SJCRH30 (cell line): Measurements from ENCODE around the gene TEX48. TPM values are rescaled to one million over a fixed set of nuclear protein-coding genes. Genes with fewer than 3 reads are reported as not detected.

ENCODE experiments used
- DNase-seq, 2 experiments: peaks; one replicate each; pipeline ENCODE4 v3.0.0-alpha.2; 2015 to 2020
- H3K27ac ChIP-seq: fragments of 250-450 bp; sonication (Bioruptor Pico); 2 replicates; pipeline ENCODE4 v1.5.1; 2020; ENCODE audit warnings: mild to moderate bottlenecking, moderate library complexity
- H3K27me3 ChIP-seq: fragments of 250-450 bp; sonication (Bioruptor Pico); 2 replicates; pipeline ENCODE4 v1.5.1; 2020; ENCODE audit warnings: mild to moderate bottlenecking, moderate library complexity
- H3K36me3 ChIP-seq: fragments of 250-450 bp; sonication (Bioruptor Pico); 2 replicates; pipeline ENCODE4 v1.5.1; 2020; ENCODE audit warnings: mild to moderate bottlenecking, moderate library complexity
- H3K4me1 ChIP-seq: fragments of 250-450 bp; sonication (Bioruptor Pico); 2 replicates; pipeline ENCODE4 v1.5.1; 2020; ENCODE audit warnings: mild to moderate bottlenecking, moderate library complexity
- H3K4me3 ChIP-seq: fragments of 250-450 bp; sonication (Bioruptor Pico); 2 replicates; pipeline ENCODE4 v1.5.1; 2020; ENCODE audit warnings: mild to moderate bottlenecking, moderate library complexity
- H3K9me3 ChIP-seq: fragments of 250-450 bp; sonication (Bioruptor Pico); replicated peaks from 2 replicates; pipeline ENCODE4 v1.5.1; 2020; ENCODE audit warnings: mild to moderate bottlenecking, moderate library complexity
- total RNA-seq: library from RNA; depleted of rRNA; stranded (reverse); fragments of >200 nt; shearing (Covaris generic); gene quantifications from 2 replicates; pipeline ENCODE4 v1.2.3, GENCODE V29; 2014

The TEX48 gene
- total RNA-seq, 1 experiment from 2014 or later, result not detected

- DNase-seq, result no peak
- no peak overlapping the region for H3K4me3 ChIP-seq
- no peak overlapping the region for H3K27ac ChIP-seq
- H3K4me1 ChIP-seq, result no peaks in the 10 kb centered on the region
- H3K27me3 ChIP-seq, result no peaks in the 10 kb centered on the region
- no peaks in the 10 kb centered on the region for H3K36me3 ChIP-seq
- peaks cover 4% of the 10 kb centered on the region; the same call in 1 of the 2 replicates for H3K9me3 ChIP-seq
Measured at GRCh38 chr9:114666401-114666800, 15.6 kb downstream of the TEX48 start.

GRCh38 chr9:114664181-114664580 is 17.8 kb downstream of the TEX48 start:
- Histone ChIP-seq H3K36me3 (no peaks in the 10 kb centered on the region), H3K27me3 (no peaks in the 10 kb centered on the region), H3K27ac (no peak overlapping the region), H3K4me3 (no peak overlapping the region), H3K9me3 (no peaks in the 10 kb centered on the region), H3K4me1 (no peaks in the 10 kb centered on the region)
- no peak for DNase-seq

- DNase-seq, result peak; percentile 60 to 79
- H3K27me3 ChIP-seq, result no peaks in the 10 kb centered on the region
- H3K36me3 ChIP-seq, result no peaks in the 10 kb centered on the region
- H3K4me3 ChIP-seq, result no peak overlapping the region
- no peaks in the 10 kb centered on the region for H3K9me3 ChIP-seq
- H3K27ac ChIP-seq, result no peak overlapping the region
- no peaks in the 10 kb centered on the region for H3K4me1 ChIP-seq
Measured at GRCh38 chr9:114662081-114662989, 19.7 kb downstream of the TEX48 start.

GRCh38 chr9:114657705-114658104 is 24.3 kb downstream of the TEX48 start, which contains the start of gene TEX53:
TSS of gene TEX53 (minus strand) at chr9:114657805. CDS start at chr9:114657774, 31 bp downstream.
- DNase-seq, result no peak
- Histone ChIP-seq H3K36me3 (no peaks in the 10 kb centered on the region), H3K27me3 (no peaks in the 10 kb centered on the region), H3K9me3 (no peaks in the 10 kb centered on the region), H3K4me1 (no peaks in the 10 kb centered on the region), H3K27ac (no peak within 1 kb of the TSS), H3K4me3 (no peak within 1 kb of the TSS)

- Histone ChIP-seq H3K27ac (no peak overlapping the region), H3K4me1 (no peaks in the 10 kb centered on the region), H3K4me3 (no peak overlapping the region), H3K27me3 (no peaks in the 10 kb centered on the region), H3K9me3 (no peaks in the 10 kb centered on the region), H3K36me3 (no peaks in the 10 kb centered on the region)
- DNase-seq, result peak; percentile 30 to 48
Measured at GRCh38 chr9:114656301-114656700, 25.7 kb downstream of the TEX48 start.

- no peaks in the 10 kb centered on the region for H3K27me3 ChIP-seq
- H3K4me3 ChIP-seq, result no peak overlapping the region
- H3K27ac ChIP-seq, result no peak overlapping the region
- no peaks in the 10 kb centered on the region for H3K36me3 ChIP-seq
- no peak for DNase-seq
- H3K9me3 ChIP-seq, result no peaks in the 10 kb centered on the region
- no peaks in the 10 kb centered on the region for H3K4me1 ChIP-seq
Measured at GRCh38 chr9:114655689-114656088, 26.3 kb downstream of the TEX48 start.

GRCh38 chr9:114653556-114654159 is 28.3 kb downstream of the TEX48 start:
- no peak overlapping the region for H3K4me3 ChIP-seq
- H3K27me3 ChIP-seq, result no peaks in the 10 kb centered on the region
- H3K36me3 ChIP-seq, result no peaks in the 10 kb centered on the region
- H3K4me1 ChIP-seq, result no peaks in the 10 kb centered on the region
- H3K9me3 ChIP-seq, result no peaks in the 10 kb centered on the region
- H3K27ac ChIP-seq, result no peak overlapping the region
- DNase-seq, result peak; percentile 77 to 90

GRCh38 chr9:114652776-114653555 is 29.0 kb downstream of the TEX48 start:
- Histone ChIP-seq H3K9me3 (no peaks in the 10 kb centered on the region), H3K27me3 (no peaks in the 10 kb centered on the region), H3K36me3 (no peaks in the 10 kb centered on the region), H3K4me1 (no peaks in the 10 kb centered on the region), H3K4me3 (no peak overlapping the region), H3K27ac (no peak overlapping the region)
- no peak for DNase-seq

- Histone ChIP-seq H3K4me1 (no peaks in the 10 kb centered on the region), H3K27me3 (no peaks in the 10 kb centered on the region), H3K27ac (no peak overlapping the region), H3K36me3 (peaks cover 10% of the 10 kb centered on the region; the same call in 1 of the 2 replicates), H3K9me3 (no peaks in the 10 kb centered on the region), H3K4me3 (no peak overlapping the region)
- no peak for DNase-seq
Measured at GRCh38 chr9:114643896-114644295, 38.1 kb downstream of the TEX48 start.

- Histone ChIP-seq H3K4me1 (no peaks in the 10 kb centered on the region), H3K27ac (no peak overlapping the region), H3K4me3 (no peak overlapping the region), H3K36me3 (peaks cover 10% of the 10 kb centered on the region; the same call in 1 of the 2 replicates), H3K27me3 (no peaks in the 10 kb centered on the region), H3K9me3 (no peaks in the 10 kb centered on the region)
- no peak for DNase-seq
Measured at GRCh38 chr9:114643001-114643400, 39.0 kb downstream of the TEX48 start.

GRCh38 chr9:114641967-114642366 is 40.0 kb downstream of the TEX48 start:
- no peak overlapping the region for H3K27ac ChIP-seq
- no peaks in the 10 kb centered on the region for H3K4me1 ChIP-seq
- no peaks in the 10 kb centered on the region for H3K27me3 ChIP-seq
- H3K9me3 ChIP-seq, result no peaks in the 10 kb centered on the region
- no peak for DNase-seq
- H3K4me3 ChIP-seq, result no peak overlapping the region
- peaks cover 10% of the 10 kb centered on the region; the same call in 1 of the 2 replicates for H3K36me3 ChIP-seq

GRCh38 chr9:114638404-114638803 is 43.6 kb downstream of the TEX48 start:
- Histone ChIP-seq H3K4me3 (no peak overlapping the region), H3K4me1 (no peaks in the 10 kb centered on the region), H3K27me3 (no peaks in the 10 kb centered on the region), H3K36me3 (peaks cover 6% of the 10 kb centered on the region), H3K27ac (no peak overlapping the region), H3K9me3 (no peaks in the 10 kb centered on the region)
- no peak for DNase-seq

GRCh38 chr9:114634387-114634786 is 47.6 kb downstream of the TEX48 start:
- DNase-seq, result no peak
- H3K4me1 ChIP-seq, result 0 out of 2 replicates have a peak, but pooled peaks cover 3% of the 10 kb centered on the region
- H3K36me3 ChIP-seq, result peaks cover 14% of the 10 kb centered on the region
- no peak overlapping the region for H3K4me3 ChIP-seq
- H3K27me3 ChIP-seq, result no peaks in the 10 kb centered on the region
- H3K9me3 ChIP-seq, result no peaks in the 10 kb centered on the region
- no peak overlapping the region for H3K27ac ChIP-seq

GRCh38 chr9:114633438-114634089 is 48.4 kb downstream of the TEX48 start:
- DNase-seq, result no peak
- Histone ChIP-seq H3K4me3 (no peak overlapping the region), H3K36me3 (peaks cover 17% of the 10 kb centered on the region), H3K4me1 (0 out of 2 replicates have a peak, but pooled peaks cover 3% of the 10 kb centered on the region), H3K9me3 (no peaks in the 10 kb centered on the region), H3K27me3 (no peaks in the 10 kb centered on the region), H3K27ac (no peak overlapping the region)
